Activated CD4-positive, alpha-beta T cell treated with anti-CD3 and anti-CD28 coated beads, Interleukin-2, amount 50 U/mL, for 4 hours (primary cell): Measurements from ENCODE around the gene PRPF38A.
"Not testable (repeated sequence)": the region's sequence is repeated elsewhere in the genome, so short reads cannot be mapped to it uniquely, and the experiment has no call there.

Source experiments
- DNase-seq, 2 experiments: peaks; one replicate each; pipeline ENCODE4 v3.0.0-alpha.2; 2020

Gene PRPF38A, protein sequence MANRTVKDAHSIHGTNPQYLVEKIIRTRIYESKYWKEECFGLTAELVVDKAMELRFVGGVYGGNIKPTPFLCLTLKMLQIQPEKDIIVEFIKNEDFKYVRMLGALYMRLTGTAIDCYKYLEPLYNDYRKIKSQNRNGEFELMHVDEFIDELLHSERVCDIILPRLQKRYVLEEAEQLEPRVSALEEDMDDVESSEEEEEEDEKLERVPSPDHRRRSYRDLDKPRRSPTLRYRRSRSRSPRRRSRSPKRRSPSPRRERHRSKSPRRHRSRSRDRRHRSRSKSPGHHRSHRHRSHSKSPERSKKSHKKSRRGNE

DNA sequence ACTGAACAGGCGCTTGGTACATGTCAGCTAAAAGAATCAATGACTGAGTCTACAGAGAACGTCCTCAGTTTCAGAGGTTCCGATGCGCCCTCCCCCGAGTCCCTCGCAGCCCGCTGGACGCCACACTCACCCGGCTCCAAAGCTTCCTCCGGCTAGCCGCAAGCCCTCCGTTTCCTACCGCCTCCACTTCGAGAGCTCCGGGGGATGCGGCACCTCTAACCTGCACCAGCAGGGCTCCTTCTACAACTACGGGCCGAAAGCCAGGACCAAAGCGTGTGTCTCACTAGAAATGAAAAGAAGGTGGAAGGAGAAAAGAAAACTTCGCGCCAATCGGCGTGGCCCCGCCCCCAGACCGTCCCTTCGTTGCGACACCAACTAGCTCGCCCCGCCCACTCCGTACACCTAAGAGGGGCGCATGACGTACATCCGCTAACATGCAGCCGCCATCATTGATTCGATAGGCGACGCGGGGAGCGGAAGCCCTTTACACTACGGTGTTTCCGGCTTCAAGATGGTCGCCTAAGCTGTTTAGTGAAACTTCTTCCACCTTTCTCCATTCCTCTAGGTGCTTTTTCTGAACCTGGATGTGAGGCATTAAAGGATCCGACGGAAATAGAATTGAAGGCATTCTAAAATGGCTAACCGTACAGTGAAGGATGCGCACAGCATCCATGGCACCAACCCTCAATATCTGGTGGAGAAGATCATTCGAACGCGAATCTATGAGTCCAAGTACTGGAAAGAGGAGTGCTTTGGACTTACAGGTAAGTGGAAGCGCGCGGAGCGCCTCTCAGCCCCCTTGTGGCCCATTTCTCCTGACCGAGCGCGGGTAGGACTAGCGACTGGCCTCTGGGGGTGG is at the start of gene PRPF38A, which contains the start of gene ORC1:
TSS of gene PRPF38A (plus strand) at position 487 of the 859 bp plus-strand sequence. CDS start at position 635, 148 bp downstream.
TSS of gene ORC1 (minus strand) at position 308 of the 859 bp plus-strand sequence. CDS start 2,200 bp downstream, outside the sequence.
- peak; percentile 97 to 98 for DNase-seq

DNA sequence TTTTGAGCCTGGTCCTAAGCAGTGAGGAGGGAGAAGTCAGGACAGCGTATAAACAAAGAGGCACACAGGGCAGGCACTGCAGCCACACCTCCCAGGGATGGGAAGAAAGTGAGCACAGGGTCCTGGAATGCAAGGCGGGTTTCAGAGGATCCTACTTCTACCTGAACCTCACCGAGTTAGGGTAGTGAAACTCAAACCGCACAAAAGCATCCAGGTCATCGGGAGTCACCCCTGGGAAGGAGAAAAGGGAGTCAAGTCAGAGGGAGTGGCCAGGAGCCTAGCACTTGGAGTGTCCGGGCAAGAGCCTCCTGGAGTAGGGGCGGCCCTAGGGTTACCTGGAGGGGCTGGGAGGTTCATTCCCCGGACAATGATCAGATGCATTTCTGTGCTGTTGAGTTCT is 49.0 kb upstream of the PRPF38A start:
- no peak for DNase-seq

DNA sequence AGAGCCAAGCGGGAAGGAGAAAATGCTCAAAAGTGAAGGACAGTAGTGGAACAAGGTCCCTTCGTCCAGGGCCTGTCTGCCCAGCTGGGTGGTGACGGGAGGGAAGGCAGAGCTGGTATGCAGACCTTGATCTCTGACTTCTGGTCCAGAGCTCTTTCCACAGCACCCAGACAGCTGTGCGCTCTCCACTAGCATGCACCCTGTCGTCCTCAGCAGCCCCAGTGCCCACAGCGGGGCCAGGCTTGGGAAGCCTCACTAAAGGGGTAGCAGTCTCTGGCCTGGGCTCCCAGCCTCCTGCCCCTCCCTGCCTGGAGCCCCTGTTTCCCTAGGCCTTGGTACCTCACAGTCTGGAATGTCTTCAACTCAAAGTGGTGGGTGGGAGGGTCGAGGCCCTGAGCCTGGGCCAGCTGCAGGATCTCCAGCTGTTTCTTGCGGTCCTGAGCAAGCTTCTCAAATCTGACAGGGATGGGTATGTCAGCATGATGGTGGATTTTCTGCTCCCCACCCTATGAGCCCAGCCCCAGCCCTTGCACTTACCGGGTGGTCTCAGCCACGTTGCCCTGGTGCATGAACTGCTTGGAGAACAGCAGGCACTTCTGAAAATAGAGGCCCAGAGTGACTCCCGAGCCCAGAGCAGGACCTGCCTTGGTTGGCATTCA is 48.4 kb upstream of the PRPF38A start:
- no peak for DNase-seq

DNA sequence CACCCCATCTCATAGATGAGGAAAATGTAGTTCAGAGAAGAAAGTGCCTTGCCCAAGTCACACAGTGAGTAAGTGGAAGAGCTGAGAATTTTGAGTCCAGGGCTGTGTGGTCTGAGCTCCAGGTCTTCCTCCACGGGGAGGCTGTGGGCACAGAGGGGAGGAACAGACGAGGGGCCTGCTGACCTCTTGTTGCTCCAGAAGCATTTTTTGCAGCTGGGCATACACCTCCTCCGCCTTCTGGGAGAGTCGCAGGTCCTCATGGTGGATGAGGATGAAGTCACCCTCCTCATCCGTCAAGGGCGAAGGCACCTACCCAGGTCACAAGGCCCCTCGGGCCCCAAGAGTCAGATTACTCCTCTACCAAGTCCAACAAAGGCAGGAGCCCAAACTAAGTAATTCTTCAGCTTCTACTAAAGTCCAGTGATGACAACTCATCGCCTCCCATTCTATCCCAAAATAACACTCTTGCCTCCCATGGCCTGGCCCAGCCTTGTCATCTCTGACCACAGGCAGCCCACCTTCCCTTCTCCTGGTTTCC is 47.5 kb upstream of the PRPF38A start:
- no peak for DNase-seq

DNA sequence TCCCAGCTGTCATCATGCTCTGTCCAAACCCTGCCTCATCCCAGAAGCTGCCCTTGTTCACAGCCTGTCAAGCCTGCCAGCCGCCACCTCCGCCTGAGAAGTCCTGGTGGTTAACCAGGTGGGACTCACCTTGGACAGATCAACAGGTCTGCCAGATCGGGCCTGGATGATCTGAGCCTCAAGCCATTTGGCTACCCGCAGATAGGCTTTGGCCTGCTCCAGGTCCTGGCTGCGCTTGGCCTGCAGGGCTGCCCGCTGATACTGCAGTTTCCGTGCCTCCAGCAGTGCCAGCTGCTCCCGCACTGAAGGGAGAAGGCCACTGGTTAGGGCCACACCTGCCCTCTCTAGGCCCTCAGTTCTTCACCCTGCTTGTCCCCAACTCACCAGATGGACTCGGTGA is 47.0 kb upstream of the PRPF38A start:
- no peak for DNase-seq

DNA sequence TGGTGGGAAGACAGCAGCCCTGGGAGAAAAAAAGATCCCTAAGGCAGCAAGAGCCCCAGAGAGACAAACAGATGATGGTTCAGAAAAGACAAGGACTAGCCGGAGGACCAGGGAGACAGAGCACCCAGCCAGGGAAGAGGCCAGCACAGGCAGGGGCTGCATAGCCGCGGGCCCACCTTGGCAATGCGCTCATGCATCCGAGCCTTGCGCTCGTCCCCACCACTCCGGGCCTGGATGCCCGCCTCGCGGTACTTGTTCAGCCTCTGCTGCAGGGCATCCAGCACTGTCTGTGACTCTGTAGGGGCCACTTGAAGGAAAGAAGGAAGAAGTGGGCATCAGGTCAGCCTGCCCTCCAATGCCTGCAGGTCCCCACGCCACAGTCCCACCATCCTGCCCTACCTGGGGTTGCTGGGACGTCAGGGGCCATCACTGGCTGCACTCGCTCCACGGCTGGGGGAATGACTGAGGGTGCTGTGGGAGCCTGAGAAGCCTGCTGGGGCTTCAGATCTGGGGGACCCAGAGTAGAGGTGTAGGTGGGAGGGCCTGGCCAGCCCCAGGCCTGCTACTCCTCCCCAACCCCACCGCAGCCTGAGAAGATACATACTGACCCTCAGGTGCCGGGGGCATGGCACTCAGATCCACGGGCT is 45.4 kb upstream of the PRPF38A start:
- DNase-seq = no peak

DNA sequence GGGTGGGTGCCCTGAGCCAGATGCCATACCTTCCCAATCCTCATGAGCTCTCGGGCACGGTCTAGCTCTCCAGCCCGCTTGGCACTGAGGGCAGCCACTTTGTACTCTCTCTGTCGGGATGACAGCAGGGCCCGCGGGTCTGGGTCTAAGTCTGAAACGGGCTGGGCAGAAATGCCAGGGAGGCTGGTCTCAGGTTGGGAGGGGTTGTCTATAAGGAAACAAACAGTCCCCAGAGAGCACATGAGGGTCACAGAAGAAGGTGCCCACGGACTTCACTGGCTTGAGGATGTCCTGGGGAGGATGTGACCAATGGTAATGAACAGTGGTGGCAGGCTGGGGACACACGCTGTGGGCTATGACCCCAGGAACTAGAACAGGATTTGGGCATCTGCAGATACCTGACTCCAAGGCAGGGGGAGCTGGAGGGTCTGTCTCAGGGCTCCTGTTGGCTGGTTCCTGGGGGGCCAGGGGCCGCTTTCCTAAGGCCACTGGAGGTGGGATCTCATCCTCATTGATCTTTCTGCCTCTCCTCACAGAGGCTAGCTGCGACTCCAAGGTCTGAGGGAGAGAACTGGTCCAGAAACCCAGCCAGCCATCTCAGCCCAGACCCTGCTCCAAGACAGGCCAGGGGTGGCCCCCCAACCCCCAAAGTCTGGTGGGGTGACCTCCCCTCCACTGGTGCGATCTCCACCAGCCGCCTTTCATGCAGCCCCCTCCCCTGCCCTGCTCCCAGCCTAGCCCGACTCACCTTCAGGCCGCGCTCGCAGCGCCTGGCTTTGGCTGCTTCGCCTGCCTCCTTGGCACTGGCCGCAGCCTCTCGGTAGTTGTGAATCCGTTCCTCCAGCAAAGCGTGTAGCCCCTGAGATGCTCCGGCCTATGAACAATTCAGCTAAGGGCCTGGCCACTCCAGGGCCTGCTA is 44.5 kb upstream of the PRPF38A start:
- DNase-seq = no peak

DNA sequence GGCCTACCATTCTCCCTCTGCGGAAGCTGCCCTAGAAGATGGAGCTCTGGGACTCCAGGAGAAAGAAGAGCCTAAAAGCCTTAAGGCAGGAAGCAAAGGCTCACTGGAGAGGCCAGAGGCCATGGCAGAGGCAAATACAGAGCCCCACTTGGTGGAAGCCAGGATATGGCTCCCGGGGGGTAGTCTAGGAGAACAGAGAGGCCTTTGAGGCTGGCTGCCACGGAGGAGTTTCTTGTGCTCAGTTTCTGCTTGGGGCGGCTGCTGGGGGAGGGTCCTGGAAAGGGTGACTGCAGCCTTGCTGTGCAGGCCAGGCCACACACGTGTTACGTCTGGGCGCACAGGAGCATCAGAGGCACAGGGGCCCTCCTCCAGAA is 43.8 kb upstream of the PRPF38A start:
- no peak for DNase-seq

DNA sequence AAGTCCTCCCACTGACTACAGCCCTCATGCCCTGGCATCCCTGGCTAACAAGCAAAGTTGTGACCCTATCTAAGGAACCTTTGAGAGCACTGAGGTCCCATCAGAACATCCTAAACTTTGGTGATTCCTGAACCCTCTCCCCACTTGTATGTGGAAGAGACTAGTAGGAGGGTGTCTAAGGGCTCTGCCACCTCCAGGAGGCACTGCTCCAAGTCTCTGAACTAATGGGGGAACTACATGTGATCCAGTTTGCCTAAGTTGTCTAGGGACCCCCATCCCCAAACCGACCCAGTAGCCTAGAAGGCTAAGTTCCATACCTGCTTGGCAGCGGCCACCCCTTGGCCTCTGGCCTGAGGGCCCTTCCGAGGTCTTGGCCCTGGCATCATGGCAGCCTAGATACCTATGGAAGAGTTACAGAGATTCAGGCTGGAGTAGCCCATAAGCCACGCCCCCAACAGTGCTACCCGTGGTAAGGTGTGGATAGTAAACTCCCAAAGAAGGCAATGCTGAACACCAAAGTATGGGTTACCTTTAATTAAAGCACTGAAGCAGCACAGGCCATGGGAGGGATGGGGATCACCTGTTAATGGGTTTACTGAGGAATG is 40.1 kb upstream of the PRPF38A start:
- no peak for DNase-seq

DNA sequence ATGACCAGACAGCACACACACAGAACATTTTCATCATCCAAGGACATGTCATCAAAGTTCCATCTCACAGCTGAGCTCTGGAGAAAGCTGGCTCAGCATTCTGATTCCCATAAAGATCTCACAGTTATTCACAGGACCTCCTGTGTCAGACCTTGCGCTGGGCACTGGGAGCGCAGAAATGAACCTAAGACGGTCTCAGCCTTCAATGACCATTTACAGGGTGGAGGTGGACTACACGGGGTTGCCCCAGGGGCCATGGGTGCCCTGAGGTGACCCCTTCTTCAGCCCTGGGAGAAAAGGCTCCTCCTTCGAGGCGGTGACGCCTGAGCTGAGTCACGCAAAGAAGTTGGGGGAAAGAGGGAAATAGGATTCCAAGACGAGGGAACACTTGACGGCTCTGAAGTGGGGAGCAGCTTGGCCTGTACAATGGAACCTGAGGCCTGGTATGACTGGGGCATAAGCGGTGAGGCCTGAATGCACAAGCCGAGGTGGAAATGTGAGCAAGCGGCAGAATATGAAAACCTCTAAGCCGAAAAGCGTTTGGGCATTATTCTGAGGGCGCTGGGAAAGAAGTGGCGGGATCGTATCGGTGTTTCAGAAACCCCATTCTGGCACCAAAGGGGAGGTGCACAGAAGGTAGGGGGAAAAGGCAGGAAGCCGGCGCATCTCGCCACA is 39.2 kb upstream of the PRPF38A start:
- no peak for DNase-seq

DNA sequence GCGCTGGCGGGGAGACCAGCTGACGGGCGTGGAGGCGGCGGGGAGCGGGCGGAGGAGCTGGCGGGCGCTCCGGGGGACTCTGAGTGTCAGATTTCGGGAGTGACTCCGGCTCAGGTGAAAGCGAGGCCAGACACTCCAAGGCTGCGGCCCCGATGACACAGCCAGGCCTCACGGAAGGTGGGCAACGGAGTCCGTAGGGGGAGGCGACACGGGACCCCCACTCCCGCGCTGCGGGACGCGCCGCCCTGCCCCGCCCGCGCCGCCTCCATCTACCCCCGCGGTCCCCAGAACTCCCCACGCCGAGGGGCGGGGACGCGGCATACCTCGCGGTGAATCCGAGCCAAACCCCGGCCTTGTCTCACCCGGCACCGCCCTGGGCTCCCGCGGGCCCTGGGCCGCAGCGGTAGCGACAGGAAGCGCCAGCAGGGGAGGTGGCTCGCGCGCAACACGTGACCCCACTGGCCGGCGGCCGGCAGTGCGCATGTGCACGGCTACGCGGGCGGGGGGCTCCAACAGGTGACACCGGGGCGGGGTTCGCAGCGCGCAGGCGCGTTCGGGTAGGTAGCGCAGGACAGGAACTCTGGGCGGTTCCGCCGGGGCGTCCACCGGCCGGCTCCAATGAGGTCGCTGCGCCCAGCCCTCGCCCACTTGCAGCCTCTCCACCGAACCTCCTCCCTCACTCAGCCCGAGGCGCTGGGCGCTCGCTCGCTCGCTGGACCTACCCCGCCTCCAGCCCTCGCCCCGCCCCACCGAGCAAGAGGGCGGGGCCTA is 38.5 kb upstream of the PRPF38A start, which contains the start of gene CC2D1B:
TSS of gene CC2D1B (minus strand) at position 460 of the 771 bp plus-strand sequence. CDS start 1,585 bp downstream, outside the sequence.
- DNase-seq = peak; percentile 97 to 98

DNA sequence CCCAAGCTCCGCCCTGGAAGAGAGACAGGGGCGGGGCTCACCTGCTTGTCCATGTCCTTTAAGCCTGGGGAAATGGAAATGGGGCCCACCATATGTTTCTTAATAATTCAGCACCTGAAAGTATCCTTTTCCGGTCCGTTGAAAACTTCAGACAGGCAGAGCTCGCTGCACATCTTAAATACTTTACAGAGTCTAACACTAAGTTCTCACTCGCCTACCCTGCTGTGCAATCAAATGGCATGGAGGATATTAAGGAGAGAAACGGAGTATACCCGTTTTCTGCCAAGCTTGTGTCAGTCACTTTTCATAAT is 37.9 kb upstream of the PRPF38A start:
- DNase-seq = no peak

DNA sequence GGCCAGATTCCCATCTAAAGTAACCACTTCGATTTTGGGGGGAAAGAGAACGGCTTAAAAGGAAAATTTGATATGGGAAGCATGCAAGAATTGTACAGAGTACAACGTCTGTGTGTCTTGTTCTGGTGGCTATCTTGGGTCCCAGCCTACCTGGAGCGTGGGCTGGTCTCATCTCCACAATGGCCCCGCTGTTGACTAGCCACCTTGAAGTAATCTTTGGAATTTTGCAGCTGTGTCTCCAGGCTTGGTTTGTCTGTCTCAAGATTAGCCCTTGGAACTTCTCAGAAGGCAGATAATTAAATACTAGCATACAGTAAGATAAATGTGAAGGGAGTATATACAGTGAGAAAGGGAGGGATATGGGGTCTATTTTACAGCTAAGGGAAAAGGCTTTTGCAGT is 37.1 kb upstream of the PRPF38A start:
- DNase-seq = no peak

DNA sequence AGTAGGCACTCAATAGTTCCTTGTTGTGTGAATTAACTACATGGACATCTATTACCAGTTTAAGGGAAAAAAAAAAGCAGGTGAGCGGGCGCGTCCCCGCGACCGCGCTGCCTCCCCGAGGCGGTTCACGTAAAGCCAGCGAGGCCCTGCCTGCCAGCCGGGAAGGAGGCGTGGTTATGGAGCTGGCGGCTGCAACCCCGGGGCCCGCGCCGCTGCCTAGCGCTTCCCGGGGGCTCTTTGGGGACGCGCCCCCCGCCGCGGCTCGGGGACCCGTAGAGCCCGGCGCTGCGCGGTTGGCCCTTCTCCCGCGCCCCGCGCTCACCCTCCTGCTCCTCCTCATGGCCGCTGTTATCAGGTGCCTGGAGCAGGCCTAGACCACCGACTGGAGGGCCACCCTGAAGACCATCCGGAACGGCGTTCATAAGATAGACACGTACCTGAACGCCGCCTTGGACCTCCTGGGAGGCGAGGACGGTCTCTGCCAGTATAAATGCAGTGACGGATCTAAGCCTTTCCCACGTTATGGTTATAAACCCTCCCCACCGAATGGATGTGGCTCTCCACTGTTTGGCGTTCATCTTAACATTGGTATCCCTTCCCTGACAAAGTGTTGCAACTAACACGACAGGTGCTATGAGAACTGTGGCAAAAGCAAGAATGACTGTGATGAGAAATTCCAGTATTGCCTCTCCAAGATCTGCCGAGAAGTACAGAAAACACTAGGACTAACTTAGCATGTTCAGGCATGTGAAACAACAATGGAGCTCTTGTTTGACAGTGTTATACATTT is 35.8 kb upstream of the PRPF38A start:
- peak; percentile 48 to 56 for DNase-seq

DNA sequence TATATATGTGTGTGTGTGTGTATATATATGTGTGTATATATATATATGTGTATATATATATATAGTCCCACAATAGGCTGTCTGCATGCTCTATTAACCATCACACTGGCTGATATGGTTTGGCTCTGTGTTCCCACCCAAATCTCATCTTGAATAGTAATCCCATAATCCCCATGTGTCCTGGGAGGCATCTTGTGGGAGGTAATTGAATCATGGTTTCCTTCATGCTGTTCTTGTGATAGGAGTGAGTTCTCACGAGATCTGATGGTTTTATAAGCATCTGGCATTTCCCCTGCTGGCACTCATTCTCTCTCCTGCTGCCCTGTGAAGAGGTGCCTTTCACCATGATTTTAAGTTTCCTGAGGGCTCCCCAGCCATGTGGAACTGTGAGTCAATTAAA is 34.6 kb upstream of the PRPF38A start:
- DNase-seq = not testable (repeated sequence)

DNA sequence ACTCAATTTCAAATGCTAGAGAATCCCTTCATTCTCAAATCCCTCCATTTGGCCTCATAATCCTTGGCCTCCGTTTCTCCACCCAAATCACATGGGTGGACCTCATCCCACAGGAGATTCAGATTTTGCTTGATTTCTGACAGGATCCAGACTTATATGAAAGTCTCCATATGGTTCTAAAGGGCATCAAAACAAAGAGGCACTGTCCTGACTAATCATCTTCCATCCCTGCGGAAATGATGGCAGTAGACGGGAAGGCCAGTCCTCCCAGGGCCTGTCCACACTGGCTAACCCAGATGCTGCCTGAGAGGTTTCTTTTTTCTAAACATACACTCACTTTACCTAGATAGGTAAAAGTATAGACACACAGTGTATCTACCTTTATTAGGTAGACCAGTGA is 19.0 kb upstream of the PRPF38A start:
- no peak for DNase-seq

DNA sequence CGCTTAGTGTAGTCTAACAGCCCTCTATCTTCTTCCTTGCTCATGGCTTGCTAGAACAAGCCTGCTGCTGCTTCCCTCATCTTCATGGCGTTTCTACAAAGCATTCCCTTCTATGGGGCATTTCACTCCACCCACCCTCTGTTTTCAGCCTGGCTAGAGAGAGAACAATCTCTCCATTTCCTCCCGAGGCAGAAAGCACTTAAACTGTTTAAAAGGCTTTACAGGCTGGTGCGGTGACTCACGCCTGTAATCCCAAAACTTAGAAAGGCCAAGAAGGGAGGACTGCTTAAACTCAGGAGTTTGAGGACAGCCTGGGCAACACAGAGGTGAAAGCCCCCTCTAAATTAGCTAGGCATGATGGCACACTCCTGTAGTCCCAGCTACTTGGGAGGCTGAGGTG is 17.9 kb upstream of the PRPF38A start:
- DNase-seq = no peak

DNA sequence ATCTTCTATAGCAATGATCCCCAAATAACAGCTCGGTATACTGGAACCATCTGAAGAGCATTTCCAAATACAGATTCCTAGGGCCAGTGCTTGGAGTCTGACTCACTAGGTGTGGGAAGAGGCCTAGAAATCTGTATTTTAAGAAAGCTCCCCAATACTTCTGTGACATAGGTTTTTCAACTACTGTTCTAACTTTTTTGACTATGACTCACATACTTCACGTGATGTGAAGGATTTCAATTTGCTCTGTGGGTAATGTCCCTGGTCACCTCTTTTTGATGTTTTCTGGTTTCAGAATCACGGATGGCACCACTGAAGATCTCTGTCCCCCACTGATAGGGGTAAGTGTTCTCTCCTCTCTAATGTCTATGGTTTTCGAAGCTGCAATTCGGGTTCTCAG is 11.2 kb upstream of the PRPF38A start:
- DNase-seq = no peak

DNA sequence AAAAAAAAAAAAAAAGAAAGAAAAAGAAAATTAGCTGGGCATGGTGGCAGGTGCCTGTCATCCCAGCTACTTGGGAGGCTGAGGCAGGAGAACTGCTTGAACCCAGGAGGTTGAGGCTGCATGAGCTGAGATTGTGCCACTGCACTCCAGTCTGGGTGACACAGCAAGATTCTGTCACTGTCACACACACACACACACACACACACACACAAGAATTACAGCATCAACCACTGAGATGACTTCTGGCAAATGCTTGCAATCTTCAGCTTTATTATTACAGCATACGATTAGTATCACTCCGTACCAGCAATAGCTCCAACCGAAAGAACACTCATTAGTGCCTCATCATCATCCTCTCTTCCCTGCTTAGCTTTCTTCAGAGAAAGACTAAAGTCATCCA is 4.8 kb upstream of the PRPF38A start:
- DNase-seq = no peak
